Heart left ventricle (tissue), 13 donors: ENCODE results near the gene MS4A18.

Source experiments
- CTCF ChIP-seq, 12 donors: fragments of 200-600 bp; sonication (generic) in 4 of 12; IDR thresholded peaks; one replicate each; pipeline versions ENCODE4 v1.5.0 to v1.8.0; 2018 to 2022; ENCODE audit warnings: antibody characterized with exemption in 12 of 12, mild to moderate bottlenecking in 5 of 12
- POLR2A ChIP-seq, 2 donors: fragments of 450-650 bp; IDR thresholded peaks; one replicate each; pipeline ENCODE4 v1.6.1; 2017; ENCODE audit warnings: antibody characterized with exemption in 2 of 2, mild to moderate bottlenecking in 2 of 2, moderate library complexity in 2 of 2
- donor health status: ischemic (EF 13 %, LVEDD 7.1; RV severe dilation, severe dysfunction).
- donor health status: DM: no; HTN: yes; CAD: no.
- donor health status: DM: no; HTN: no; CAD: no.
- donor health status: ischemic (EF 25% LVEDD 6.9; RV normal size, moderate dysfunction).
- donor health status: ischemic (EF 25% LVEDD 5.7; RV mildly dilated, moderate dysfunction).
- donor health status: ischemic (EF 35%, LVEDD 5.7; RV mildly dilated, moderate dysfunction).
- donor health status: nonischemic (EF 11% LVEDD 7.7; RV severe dilation, severe dysfunction).
- donor health status: DM: yes; HTN: yes; CAD: no.
- donor health status: PGD.
- donor health status: ischemic (EF 29% LVEDD 5.4; RV normal size, mild dysfunction).
- donor health status: nonischemic (EF 23%, LVEDD 6.1; RV moderate dilation, normal function).

GRCh38 chr11:60719391-60719790 lies 5.1 kb upstream of the MS4A18 start:
- no peak for TF ChIP-seq CTCF (IDR thresholded peaks at IDR 0.05)
- TF ChIP-seq POLR2A (IDR thresholded peaks at IDR 0.05) = no peak
